Upper lobe of left lung (tissue), 4 donors: ENCODE measurements around the gene USP27X.

ENCODE experiments used
- CTCF ChIP-seq, 6 experiments: fragments of 450-650 bp in 4 of 6; fragments of 200-600 bp in 2 of 6; sonication (generic) in 2 of 6; IDR thresholded peaks; one replicate each; pipeline ENCODE4 v1.5.1; 2016 to 2019; ENCODE audit warnings: antibody characterized with exemption in 6 of 6
- POLR2A ChIP-seq, 4 donors: fragments of 450-650 bp; IDR thresholded peaks; one replicate each; pipeline ENCODE4 v1.5.1; 2016 to 2017; ENCODE audit warnings: antibody characterized with exemption in 4 of 4, mild to moderate bottlenecking in 2 of 4

- TF ChIP-seq CTCF (IDR thresholded peaks at IDR 0.05) (no peak), POLR2A (IDR thresholded peaks at IDR 0.05) (no peak)
These were observed 31.1 kb downstream of the USP27X start for GRCh38 chrX:49910344-49910743.
